Fibroblast of lung (primary cell): ENCODE measurements around the gene WBP2. TPM values are rescaled to one million over a fixed set of nuclear protein-coding genes. Genes with fewer than 3 reads are reported as not detected.

Experiments used
- DNase-seq, 2 donors: peaks; one replicate each; pipeline versions ENCODE4 v3.0.0 to v3.0.0-alpha.2; 2010; ENCODE audit warnings: low read depth in 2 of 2
- H2AFZ ChIP-seq: 2 replicates; pipeline ENCODE4 v1.5.1; 2012; ENCODE audit warnings: low read length, control low read depth, inconsistent platforms
- H3K27ac ChIP-seq: 2 replicates; pipeline ENCODE4 v1.5.1; 2011; ENCODE audit warnings: low read length, control low read depth; ENCODE audit not compliant: insufficient read depth
- H3K27me3 ChIP-seq: 2 replicates; pipeline ENCODE4 v1.5.1; 2011; ENCODE audit warnings: mild to moderate bottlenecking, low read length; ENCODE audit not compliant: control insufficient read depth, insufficient read depth
- H3K36me3 ChIP-seq: 2 replicates; pipeline ENCODE4 v1.5.1; 2011; ENCODE audit warnings: low read length; ENCODE audit not compliant: control insufficient read depth, insufficient read depth
- H3K4me1 ChIP-seq: 2 replicates; pipeline ENCODE4 v1.5.1; 2011; ENCODE audit warnings: low read length; ENCODE audit not compliant: control insufficient read depth, insufficient read depth; ENCODE audit errors: extremely low read depth
- H3K4me2 ChIP-seq: 2 replicates; pipeline ENCODE4 v1.5.1; 2011; ENCODE audit warnings: low read length, control low read depth; ENCODE audit not compliant: insufficient read depth; ENCODE audit errors: extremely low read depth
- H3K4me3 ChIP-seq, 4 experiments: fragments of 200-600 bp in 1 of 4; sonication (generic) in 1 of 4; replicated peaks in 1 of 4; 2 replicates each; pipeline ENCODE4 v1.5.1; 2011 to 2016; ENCODE audit warnings: low read length in 4 of 4, low read depth in 3 of 4, mild to moderate bottlenecking in 3 of 4, control low read depth in 2 of 4, inconsistent platforms in 1 of 4, mixed read lengths in 1 of 4; ENCODE audit not compliant: insufficient read depth in 1 of 4; ENCODE audit errors: control extremely low read depth in 1 of 4
- H3K79me2 ChIP-seq: 2 replicates; pipeline ENCODE4 v1.5.1; 2012; ENCODE audit warnings: mild to moderate bottlenecking, low read length, inconsistent platforms; ENCODE audit not compliant: control insufficient read depth, insufficient read depth
- H3K9ac ChIP-seq: 2 replicates; pipeline ENCODE4 v1.5.1; 2011; ENCODE audit warnings: mild to moderate bottlenecking, low read length, control low read depth; ENCODE audit not compliant: insufficient read depth
- H3K9me3 ChIP-seq: 2 replicates; pipeline ENCODE4 v1.5.1; 2012; ENCODE audit warnings: low read depth, low read length; ENCODE audit not compliant: control insufficient read depth, insufficient read depth
- H4K20me1 ChIP-seq: 2 replicates; pipeline ENCODE4 v1.5.1; 2011; ENCODE audit warnings: low read length; ENCODE audit not compliant: control insufficient read depth, insufficient read depth; ENCODE audit errors: extremely low read depth
- EZH2 ChIP-seq: IDR thresholded peaks from 2 replicates; pipeline ENCODE4 v1.5.1; 2012; ENCODE audit warnings: low read length, control low read depth, mild to moderate bottlenecking; ENCODE audit errors: missing control alignments
- polyA plus RNA-seq, 2 donors: library from polyadenylated mRNA; depleted of rRNA in 1 of 2; stranded (reverse) in 1 of 2; unstranded in 1 of 2; fragments of >200 nt; gene quantifications; 2 replicates each; pipeline ENCODE4 v1.2.1, GENCODE V29; 2011 to 2012; ENCODE audit warnings: missing spikeins in 1 of 2
- total RNA-seq: library from RNA; depleted of rRNA; stranded (reverse); fragments of >200 nt; gene quantifications from 2 replicates; pipeline ENCODE4 v1.2.1, GENCODE V29; 2014
- TF ChIP-seq, protein P1 (sequence below), 2 donors: IDR thresholded peaks in 1 of 2; conservative IDR thresholded peaks in 1 of 2; 1 replicate in 1 of 2; 2 replicates in 1 of 2; pipeline ENCODE4 v1.5.1; 2011 to 2012; ENCODE audit warnings: low read length in 2 of 2, control low read depth in 1 of 2, inconsistent platforms in 1 of 2, low read depth in 1 of 2, mild to moderate bottlenecking in 1 of 2

WBP2 gene
- total and polyA plus RNA-seq, 2 donors (not counting 1 experiment from before 2014, with no cell fraction given): 39.5 to 53.4 TPM

DNA sequence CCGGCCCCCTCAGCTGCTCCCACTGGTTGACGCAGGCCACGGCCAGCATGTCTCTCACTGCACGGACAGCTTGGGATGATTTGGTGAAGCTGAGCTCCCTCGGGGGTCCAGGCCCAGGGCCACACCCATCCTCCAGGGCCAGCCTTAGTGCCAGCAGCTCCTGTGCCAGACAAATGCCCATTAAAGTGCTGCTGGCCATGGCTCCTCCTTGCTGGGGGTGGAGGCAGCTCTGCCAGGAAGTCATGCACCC is 20.7 kb upstream of the WBP2 start:
- H3K4me2 ChIP-seq: no peak overlapping the region

DNA sequence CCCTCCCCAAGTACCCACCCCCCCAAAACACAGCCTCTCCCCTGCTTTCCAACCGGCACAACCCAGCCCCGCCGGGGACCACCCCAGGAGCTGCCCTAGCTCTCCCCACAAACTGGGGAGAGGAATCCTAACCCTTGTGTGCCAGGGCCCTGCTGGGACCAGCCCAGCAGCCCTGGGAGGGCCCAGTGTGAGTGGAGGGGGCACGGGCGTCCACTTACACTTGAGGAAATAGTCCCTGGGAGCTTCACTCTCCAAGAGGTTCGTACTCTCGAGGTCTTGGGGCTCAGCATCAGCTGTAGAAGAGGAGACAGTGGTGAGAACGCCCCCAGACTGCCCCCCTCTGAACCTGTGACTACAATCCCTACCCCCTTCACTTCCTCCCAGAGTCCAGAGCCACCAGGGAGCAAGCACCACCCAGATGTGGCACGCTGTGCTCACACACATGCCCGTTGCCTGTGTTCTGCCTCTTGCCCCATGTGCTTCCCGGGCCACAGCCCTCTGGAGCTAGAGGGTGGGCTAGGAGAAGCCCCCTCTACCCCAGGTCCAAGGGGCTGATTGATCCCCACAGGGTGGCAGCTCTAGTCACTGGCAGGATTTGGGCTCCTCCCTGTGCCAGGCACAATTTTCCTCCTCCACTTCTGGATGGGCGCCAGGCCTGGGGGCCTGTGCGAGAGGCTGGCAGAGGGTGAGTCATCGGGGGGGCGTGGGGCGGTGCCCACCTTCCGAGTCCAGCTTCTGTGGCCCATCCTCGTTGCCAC is 20.2 kb upstream of the WBP2 start:
- Histone ChIP-seq H3K4me1 (peaks cover 27% of the 10 kb centered on the region), H4K20me1 (no peaks in the 10 kb centered on the region), H3K36me3 (no peaks in the 10 kb centered on the region), H3K27me3 (peaks cover 3% of the 10 kb centered on the region), H3K9ac (no peak overlapping the region), H3K79me2 (no peaks in the 10 kb centered on the region), H3K4me3 (no peak overlapping the region), H3K4me2 (no peak overlapping the region), H3K27ac (no peak overlapping the region), H3K9me3 (no peaks in the 10 kb centered on the region), H2AFZ (no peak overlapping the region)
- no peak for DNase-seq
- TF ChIP-seq, protein P1, sequence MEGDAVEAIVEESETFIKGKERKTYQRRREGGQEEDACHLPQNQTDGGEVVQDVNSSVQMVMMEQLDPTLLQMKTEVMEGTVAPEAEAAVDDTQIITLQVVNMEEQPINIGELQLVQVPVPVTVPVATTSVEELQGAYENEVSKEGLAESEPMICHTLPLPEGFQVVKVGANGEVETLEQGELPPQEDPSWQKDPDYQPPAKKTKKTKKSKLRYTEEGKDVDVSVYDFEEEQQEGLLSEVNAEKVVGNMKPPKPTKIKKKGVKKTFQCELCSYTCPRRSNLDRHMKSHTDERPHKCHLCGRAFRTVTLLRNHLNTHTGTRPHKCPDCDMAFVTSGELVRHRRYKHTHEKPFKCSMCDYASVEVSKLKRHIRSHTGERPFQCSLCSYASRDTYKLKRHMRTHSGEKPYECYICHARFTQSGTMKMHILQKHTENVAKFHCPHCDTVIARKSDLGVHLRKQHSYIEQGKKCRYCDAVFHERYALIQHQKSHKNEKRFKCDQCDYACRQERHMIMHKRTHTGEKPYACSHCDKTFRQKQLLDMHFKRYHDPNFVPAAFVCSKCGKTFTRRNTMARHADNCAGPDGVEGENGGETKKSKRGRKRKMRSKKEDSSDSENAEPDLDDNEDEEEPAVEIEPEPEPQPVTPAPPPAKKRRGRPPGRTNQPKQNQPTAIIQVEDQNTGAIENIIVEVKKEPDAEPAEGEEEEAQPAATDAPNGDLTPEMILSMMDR (conservative IDR thresholded peaks at IDR 0.05 in 1 of 2, IDR thresholded peaks at IDR 0.05 in 1 of 2; ENCODE audit: low read depth in 1 of 2, low read length in 2 of 2): no peak
- TF ChIP-seq EZH2: no peak

More for the DNA sequence above, 20.7 kb upstream of the WBP2 start:
- no peaks in the 10 kb centered on the region for H3K79me2 ChIP-seq
- peaks cover 27% of the 10 kb centered on the region for H3K4me1 ChIP-seq
- peaks cover 3% of the 10 kb centered on the region for H3K27me3 ChIP-seq
- no peaks in the 10 kb centered on the region for H3K9me3 ChIP-seq
- no peak overlapping the region for H3K27ac ChIP-seq
- H2AFZ ChIP-seq: no peak overlapping the region
- no peak overlapping the region for H3K4me3 ChIP-seq
- H3K9ac ChIP-seq: no peak overlapping the region
- no peaks in the 10 kb centered on the region for H4K20me1 ChIP-seq
- no peak for DNase-seq
- no peak for TF ChIP-seq EZH2
- TF ChIP-seq, protein P1 (conservative IDR thresholded peaks at IDR 0.05 in 1 of 2, IDR thresholded peaks at IDR 0.05 in 1 of 2; ENCODE audit: low read depth in 1 of 2, low read length in 2 of 2): no peak
- H3K36me3 ChIP-seq: no peaks in the 10 kb centered on the region

- DNase-seq: no peak
- Histone ChIP-seq H4K20me1 (no peaks in the 10 kb centered on the region), H3K4me1 (peaks cover 28% of the 10 kb centered on the region), H3K27ac (no peak overlapping the region), H3K4me2 (no peak overlapping the region), H2AFZ (no peak overlapping the region), H3K27me3 (peaks cover 3% of the 10 kb centered on the region), H3K4me3 (no peak overlapping the region), H3K79me2 (no peaks in the 10 kb centered on the region), H3K9ac (no peak overlapping the region), H3K36me3 (no peaks in the 10 kb centered on the region), H3K9me3 (no peaks in the 10 kb centered on the region)
- TF ChIP-seq EZH2: no peak
- TF ChIP-seq, protein P1 (conservative IDR thresholded peaks at IDR 0.05 in 1 of 2, IDR thresholded peaks at IDR 0.05 in 1 of 2; ENCODE audit: low read depth in 1 of 2, low read length in 2 of 2): no peak
Measured at GRCh38 chr17:75874323-75875181, 19.4 kb upstream of the WBP2 start.
